ENCODE data around the gene ADPRS.

DNA sequence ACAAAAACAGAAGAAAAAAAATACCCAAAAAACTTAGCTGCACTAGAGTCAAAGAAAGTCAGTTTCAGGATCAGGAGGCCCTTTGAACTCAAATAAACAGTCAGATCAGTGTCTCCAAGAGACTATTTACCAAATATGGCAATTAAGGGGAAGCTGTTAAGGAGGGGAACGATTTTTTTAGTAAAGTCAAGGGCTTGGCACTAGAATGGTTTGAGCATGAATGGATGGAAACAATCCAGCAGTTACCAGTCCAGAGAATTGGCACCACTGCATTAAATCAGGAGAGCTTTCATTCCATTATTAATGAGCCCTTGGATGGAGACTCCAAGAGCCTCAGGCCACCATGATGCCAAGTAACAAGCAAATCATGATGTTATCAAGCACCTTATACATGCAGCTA lies 53.4 kb downstream of the ADPRS start:
- TF ChIP-seq, protein P1, sequence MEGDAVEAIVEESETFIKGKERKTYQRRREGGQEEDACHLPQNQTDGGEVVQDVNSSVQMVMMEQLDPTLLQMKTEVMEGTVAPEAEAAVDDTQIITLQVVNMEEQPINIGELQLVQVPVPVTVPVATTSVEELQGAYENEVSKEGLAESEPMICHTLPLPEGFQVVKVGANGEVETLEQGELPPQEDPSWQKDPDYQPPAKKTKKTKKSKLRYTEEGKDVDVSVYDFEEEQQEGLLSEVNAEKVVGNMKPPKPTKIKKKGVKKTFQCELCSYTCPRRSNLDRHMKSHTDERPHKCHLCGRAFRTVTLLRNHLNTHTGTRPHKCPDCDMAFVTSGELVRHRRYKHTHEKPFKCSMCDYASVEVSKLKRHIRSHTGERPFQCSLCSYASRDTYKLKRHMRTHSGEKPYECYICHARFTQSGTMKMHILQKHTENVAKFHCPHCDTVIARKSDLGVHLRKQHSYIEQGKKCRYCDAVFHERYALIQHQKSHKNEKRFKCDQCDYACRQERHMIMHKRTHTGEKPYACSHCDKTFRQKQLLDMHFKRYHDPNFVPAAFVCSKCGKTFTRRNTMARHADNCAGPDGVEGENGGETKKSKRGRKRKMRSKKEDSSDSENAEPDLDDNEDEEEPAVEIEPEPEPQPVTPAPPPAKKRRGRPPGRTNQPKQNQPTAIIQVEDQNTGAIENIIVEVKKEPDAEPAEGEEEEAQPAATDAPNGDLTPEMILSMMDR (conservative IDR thresholded peaks at IDR 0.05; ENCODE audit: low read depth in 2 of 2), result no peak
- TF ChIP-seq, protein P2, sequence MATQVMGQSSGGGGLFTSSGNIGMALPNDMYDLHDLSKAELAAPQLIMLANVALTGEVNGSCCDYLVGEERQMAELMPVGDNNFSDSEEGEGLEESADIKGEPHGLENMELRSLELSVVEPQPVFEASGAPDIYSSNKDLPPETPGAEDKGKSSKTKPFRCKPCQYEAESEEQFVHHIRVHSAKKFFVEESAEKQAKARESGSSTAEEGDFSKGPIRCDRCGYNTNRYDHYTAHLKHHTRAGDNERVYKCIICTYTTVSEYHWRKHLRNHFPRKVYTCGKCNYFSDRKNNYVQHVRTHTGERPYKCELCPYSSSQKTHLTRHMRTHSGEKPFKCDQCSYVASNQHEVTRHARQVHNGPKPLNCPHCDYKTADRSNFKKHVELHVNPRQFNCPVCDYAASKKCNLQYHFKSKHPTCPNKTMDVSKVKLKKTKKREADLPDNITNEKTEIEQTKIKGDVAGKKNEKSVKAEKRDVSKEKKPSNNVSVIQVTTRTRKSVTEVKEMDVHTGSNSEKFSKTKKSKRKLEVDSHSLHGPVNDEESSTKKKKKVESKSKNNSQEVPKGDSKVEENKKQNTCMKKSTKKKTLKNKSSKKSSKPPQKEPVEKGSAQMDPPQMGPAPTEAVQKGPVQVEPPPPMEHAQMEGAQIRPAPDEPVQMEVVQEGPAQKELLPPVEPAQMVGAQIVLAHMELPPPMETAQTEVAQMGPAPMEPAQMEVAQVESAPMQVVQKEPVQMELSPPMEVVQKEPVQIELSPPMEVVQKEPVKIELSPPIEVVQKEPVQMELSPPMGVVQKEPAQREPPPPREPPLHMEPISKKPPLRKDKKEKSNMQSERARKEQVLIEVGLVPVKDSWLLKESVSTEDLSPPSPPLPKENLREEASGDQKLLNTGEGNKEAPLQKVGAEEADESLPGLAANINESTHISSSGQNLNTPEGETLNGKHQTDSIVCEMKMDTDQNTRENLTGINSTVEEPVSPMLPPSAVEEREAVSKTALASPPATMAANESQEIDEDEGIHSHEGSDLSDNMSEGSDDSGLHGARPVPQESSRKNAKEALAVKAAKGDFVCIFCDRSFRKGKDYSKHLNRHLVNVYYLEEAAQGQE (IDR thresholded peaks at IDR 0.05; ENCODE audit: unreplicated experiment), result no peak
- TF ChIP-seq EZH2 (IDR thresholded peaks at IDR 0.05; ENCODE audit: low read depth, unreplicated experiment) (no peak), POLR2AphosphoS5 (IDR thresholded peaks at IDR 0.05; ENCODE audit: low read depth) (no peak), CREB1 (CRISPR knock-in tag; IDR thresholded peaks at IDR 0.05; ENCODE audit: low read depth) (no peak), EZH2phosphoT487 (IDR thresholded peaks at IDR 0.05; ENCODE audit: unreplicated experiment) (no peak), JUNB (IDR thresholded peaks at IDR 0.05; ENCODE audit: unreplicated experiment) (no peak)
- TF ChIP-seq, protein P3, sequence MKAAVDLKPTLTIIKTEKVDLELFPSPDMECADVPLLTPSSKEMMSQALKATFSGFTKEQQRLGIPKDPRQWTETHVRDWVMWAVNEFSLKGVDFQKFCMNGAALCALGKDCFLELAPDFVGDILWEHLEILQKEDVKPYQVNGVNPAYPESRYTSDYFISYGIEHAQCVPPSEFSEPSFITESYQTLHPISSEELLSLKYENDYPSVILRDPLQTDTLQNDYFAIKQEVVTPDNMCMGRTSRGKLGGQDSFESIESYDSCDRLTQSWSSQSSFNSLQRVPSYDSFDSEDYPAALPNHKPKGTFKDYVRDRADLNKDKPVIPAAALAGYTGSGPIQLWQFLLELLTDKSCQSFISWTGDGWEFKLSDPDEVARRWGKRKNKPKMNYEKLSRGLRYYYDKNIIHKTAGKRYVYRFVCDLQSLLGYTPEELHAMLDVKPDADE (IDR thresholded peaks at IDR 0.05), result no peak

Data from GM23338 (cell line).